B cell (primary cell): ENCODE data around the gene UGT1A6. TPM values are rescaled to one million over a fixed set of nuclear protein-coding genes. Genes with fewer than 3 reads are reported as not detected.
"Not testable (repeated sequence)": the region's sequence is repeated elsewhere in the genome, so short reads cannot be mapped to it uniquely, and the experiment has no call there.

Experiments used
- ATAC-seq: fragments of 200-7000 bp; cut with Tn5 transposase; one replicate; pipeline ENCODE4 v1.10.0; 2021; ENCODE audit warnings: low read depth, mild to moderate bottlenecking, moderate number of reproducible peaks, moderate library complexity
- CTCF ChIA-PET: fragments of 350-600 bp; sonication (Branson Sonifier 250); formaldehyde crosslinking; loops from one replicate; lab custom pipeline; 2021; ENCODE audit warnings: antibody characterized with exemption, inconsistent platforms; lab: Charles Lee
- POLR2A ChIA-PET: fragments of 350-600 bp; sonication (Branson Sonifier 250); formaldehyde crosslinking; loops from one replicate; lab custom pipeline; 2021; ENCODE audit warnings: antibody characterized with exemption; lab: Charles Lee
- DNase-seq: peaks from one replicate; pipeline ENCODE4 v3.0.0; 2013
- H2AFZ ChIP-seq: 2 replicates; pipeline ENCODE4 v1.6.1; 2012; ENCODE audit warnings: mild to moderate bottlenecking, low read depth, low read length; ENCODE audit not compliant: insufficient read depth, poor library complexity, severe bottlenecking
- H3K27ac ChIP-seq, 2 donors: 1 replicate in 1 of 2; 2 replicates in 1 of 2; pipeline ENCODE4 v1.5.1; 2012 to 2013; ENCODE audit warnings: low read length in 2 of 2, mild to moderate bottlenecking in 2 of 2, moderate library complexity in 1 of 2
- H3K27me3 ChIP-seq, 4 experiments: fragments of 200-600 bp in 1 of 4; sonication (generic) in 1 of 4; replicated peaks in 1 of 4; 1 replicate in 2 of 4; 2 replicates in 2 of 4; pipeline versions ENCODE4 v1.6.1 to v1.7.0; 2013 to 2016; ENCODE audit warnings: low read length in 3 of 4, mild to moderate bottlenecking in 2 of 4, mixed read lengths in 1 of 4, moderate library complexity in 1 of 4; ENCODE audit not compliant: insufficient read depth in 4 of 4, control insufficient read depth in 3 of 4; ENCODE audit errors: control extremely low read depth in 1 of 4
- H3K36me3 ChIP-seq, 2 experiments: replicated peaks in 1 of 2; 1 replicate in 1 of 2; 2 replicates in 1 of 2; pipeline versions ENCODE4 v1.6.1 to v1.7.1; 2013; ENCODE audit warnings: low read length in 1 of 2; ENCODE audit not compliant: insufficient read depth in 2 of 2, control insufficient read depth in 1 of 2; ENCODE audit errors: control extremely low read depth in 1 of 2, extremely low read depth in 1 of 2
- H3K4me1 ChIP-seq, 2 donors: fragments of 200-600 bp in 1 of 2; sonication (generic) in 1 of 2; 1 replicate in 1 of 2; 2 replicates in 1 of 2; pipeline versions ENCODE4 v1.5.1 to v1.6.1; 2013 to 2017; ENCODE audit warnings: low read length in 2 of 2; ENCODE audit not compliant: control insufficient read depth in 2 of 2, insufficient read depth in 2 of 2
- H3K4me2 ChIP-seq: replicated peaks from 2 replicates; pipeline ENCODE3; 2012; ENCODE audit warnings: mild to moderate bottlenecking, low read depth, low read length; ENCODE audit not compliant: poor library complexity, severe bottlenecking
- H3K4me3 ChIP-seq, 5 experiments: fragments of 200-600 bp in 1 of 5; sonication (generic) in 1 of 5; 1 replicate in 3 of 5; 2 replicates in 2 of 5; pipeline versions ENCODE4 v1.5.1 to v1.7.0; 2011 to 2016; ENCODE audit warnings: low read length in 4 of 5, mild to moderate bottlenecking in 4 of 5, low read depth in 2 of 5, control low read depth in 1 of 5, moderate library complexity in 1 of 5; ENCODE audit not compliant: insufficient read depth in 1 of 5; ENCODE audit errors: control extremely low read depth in 1 of 5, extremely low read depth in 1 of 5
- H3K79me2 ChIP-seq: fragments of 200-600 bp; sonication (generic); one replicate; pipeline ENCODE4 v1.6.0; 2016; ENCODE audit warnings: low read length; ENCODE audit not compliant: control insufficient read depth, insufficient read depth
- H3K9ac ChIP-seq: fragments of 200-600 bp; sonication (generic); 2 replicates; pipeline ENCODE4 v1.6.1; 2017; ENCODE audit warnings: mild to moderate bottlenecking, low read length, moderate library complexity
- H3K9me3 ChIP-seq, 3 donors: one replicate each; pipeline versions ENCODE4 v1.6.1 to v1.7.1; 2013; ENCODE audit warnings: low read length in 2 of 3; ENCODE audit not compliant: control insufficient read depth in 2 of 3, insufficient read depth in 1 of 3; ENCODE audit errors: control extremely low read depth in 1 of 3
- H4K20me1 ChIP-seq: 2 replicates; pipeline ENCODE4 v1.6.0; 2012; ENCODE audit warnings: mild to moderate bottlenecking, low read length; ENCODE audit not compliant: insufficient read depth, control insufficient read depth, poor library complexity, severe bottlenecking
- H3K27ac Mint-ChIP-seq: one replicate; pipeline ENCODE4 v1.8.0; 2021; ENCODE audit warnings: mixed read lengths
- H3K27me3 Mint-ChIP-seq: one replicate; pipeline ENCODE4 v1.8.0; 2021; ENCODE audit warnings: mixed read lengths
- H3K4me1 Mint-ChIP-seq: one replicate; pipeline ENCODE4 v1.8.0; 2021; ENCODE audit warnings: mixed read lengths
- H3K4me3 Mint-ChIP-seq: one replicate; pipeline ENCODE4 v1.8.0; 2021; ENCODE audit warnings: mixed read lengths
- H3K9me3 Mint-ChIP-seq: one replicate; pipeline ENCODE4 v1.8.0; 2022; ENCODE audit warnings: mixed read lengths; ENCODE audit not compliant: insufficient read depth
- EZH2 ChIP-seq: IDR thresholded peaks from 2 replicates; pipeline ENCODE4 v1.6.1; 2012; ENCODE audit warnings: borderline replicate concordance, low read depth, mild to moderate bottlenecking, moderate library complexity, low read length; ENCODE audit not compliant: insufficient read depth, poor library complexity, severe bottlenecking
- WGBS: methylation state at CpG from one replicate; pipeline ENCODE4 v1.1.5; 2013; ENCODE audit warnings: missing lambda C conversion rate; ENCODE audit not compliant: insufficient coverage; 5-methylcytosine and 5-hydroxymethylcytosine counted together
- intact Hi-C: fragments of 100-400 bp; cut with micrococcal nuclease; formaldehyde crosslinking; loops from one replicate; pipeline ENCODE4 v1.10.0; 2022
- polyA plus RNA-seq: library from polyadenylated mRNA; depleted of rRNA; stranded (reverse); fragments of >200 nt; gene quantifications from 2 replicates; pipeline ENCODE4 v1.2.3, GENCODE V29; 2012
- total RNA-seq, 2 donors: library from RNA; stranded (reverse); fragments of 120-200 nt in 1 of 2; gene quantifications; 1 replicate in 1 of 2; 2 replicates in 1 of 2; pipeline versions ENCODE4 v1.2.3 to v1.2.4, GENCODE V29; 2013 to 2022
- TF ChIP-seq, protein P1 (sequence below): fragments of 200-600 bp; IDR thresholded peaks from one replicate; pipeline ENCODE4 v1.8.0; 2022; ENCODE audit warnings: antibody characterized with exemption, mild to moderate bottlenecking

UGT1A6 gene
- total and polyA plus RNA-seq, 2 donors (not counting 1 experiment from before 2014, with no cell fraction given): not detected

DNA sequence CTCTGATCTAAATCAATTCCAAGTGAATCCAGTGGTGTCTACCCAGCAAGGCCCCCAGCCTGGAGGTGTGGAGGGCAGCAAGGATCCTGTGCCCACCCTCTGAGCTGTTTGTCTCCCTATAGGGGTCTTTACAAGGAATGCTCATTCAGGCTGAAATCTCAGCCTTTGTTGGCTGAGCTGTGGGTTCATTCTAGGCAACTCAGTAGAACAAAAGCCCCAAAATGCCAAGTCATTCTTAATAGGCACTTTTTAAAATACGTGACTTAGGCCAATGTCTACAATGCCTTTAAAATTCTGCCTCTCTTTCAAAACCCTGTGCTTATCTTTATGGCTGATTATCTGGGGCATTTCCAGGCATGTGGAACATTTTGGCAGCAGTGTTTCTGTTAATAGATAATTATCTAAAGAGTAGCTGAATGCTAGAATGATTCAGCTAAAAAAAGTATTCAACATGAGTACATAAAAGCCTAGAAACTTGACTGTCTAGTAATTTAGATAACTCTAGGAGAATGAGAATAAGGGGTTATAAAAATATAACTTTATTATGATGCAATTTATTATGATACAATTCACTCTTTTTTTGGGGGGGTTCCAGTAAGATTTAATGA is 7.4 kb downstream of the UGT1A6 start:
- Histone ChIP-seq H3K27ac (no peak overlapping the region), H3K9me3 (peaks cover 0 to 8% (median 0%) of the 10 kb centered on the region in 3 donors), H3K4me3 (no peak overlapping the region), H3K4me1 (no peaks in the 10 kb centered on the region), H3K4me2 (no peak overlapping the region), H4K20me1 (no peaks in the 10 kb centered on the region), H3K9ac (no peak overlapping the region), H3K36me3 (no peaks in the 10 kb centered on the region), H3K27me3 (no peaks in the 10 kb centered on the region), H2AFZ (no peak overlapping the region), H3K79me2 (no peaks in the 10 kb centered on the region)
- no peak for TF ChIP-seq EZH2
- TF ChIP-seq, protein P1, sequence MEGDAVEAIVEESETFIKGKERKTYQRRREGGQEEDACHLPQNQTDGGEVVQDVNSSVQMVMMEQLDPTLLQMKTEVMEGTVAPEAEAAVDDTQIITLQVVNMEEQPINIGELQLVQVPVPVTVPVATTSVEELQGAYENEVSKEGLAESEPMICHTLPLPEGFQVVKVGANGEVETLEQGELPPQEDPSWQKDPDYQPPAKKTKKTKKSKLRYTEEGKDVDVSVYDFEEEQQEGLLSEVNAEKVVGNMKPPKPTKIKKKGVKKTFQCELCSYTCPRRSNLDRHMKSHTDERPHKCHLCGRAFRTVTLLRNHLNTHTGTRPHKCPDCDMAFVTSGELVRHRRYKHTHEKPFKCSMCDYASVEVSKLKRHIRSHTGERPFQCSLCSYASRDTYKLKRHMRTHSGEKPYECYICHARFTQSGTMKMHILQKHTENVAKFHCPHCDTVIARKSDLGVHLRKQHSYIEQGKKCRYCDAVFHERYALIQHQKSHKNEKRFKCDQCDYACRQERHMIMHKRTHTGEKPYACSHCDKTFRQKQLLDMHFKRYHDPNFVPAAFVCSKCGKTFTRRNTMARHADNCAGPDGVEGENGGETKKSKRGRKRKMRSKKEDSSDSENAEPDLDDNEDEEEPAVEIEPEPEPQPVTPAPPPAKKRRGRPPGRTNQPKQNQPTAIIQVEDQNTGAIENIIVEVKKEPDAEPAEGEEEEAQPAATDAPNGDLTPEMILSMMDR: no peak
- CTCF ChIA-PET: interaction anchor here (1.4 kb wide), 1 partner anchor 9 kb away, joined by 3 read pairs; no protein-coding TSS in a partner anchor
- no peak for ATAC-seq
- Mint-ChIP-seq H3K27ac (no peak overlapping the region), H3K9me3 (no peaks in the 10 kb centered on the region), H3K4me3 (no peak overlapping the region), H3K4me1 (no peaks in the 10 kb centered on the region), H3K27me3 (peaks cover 12% of the 10 kb centered on the region)
- no CpG with 5 or more reads among the region's 1 CpG for WGBS
- intact Hi-C loops: no loop called here
- POLR2A ChIA-PET: no interaction called here
- DNase-seq: no peak

DNA sequence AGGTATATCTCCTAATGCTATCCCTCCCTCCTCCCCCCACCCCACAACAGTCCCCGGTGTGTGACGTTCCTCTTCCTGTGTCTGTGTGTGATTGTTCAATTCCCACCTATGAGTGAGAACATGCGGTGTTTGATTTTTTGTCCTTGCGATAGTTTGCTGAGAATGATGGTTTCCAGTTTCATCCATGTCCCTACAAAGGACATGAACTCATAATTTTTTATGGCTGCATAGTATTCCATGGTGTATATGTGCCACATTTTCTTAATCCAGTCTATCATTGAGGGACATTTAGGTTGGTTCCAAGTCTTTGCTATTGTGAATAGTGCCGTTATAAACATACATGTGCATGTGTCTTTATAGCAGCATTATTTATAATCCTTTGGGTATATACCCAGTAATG is 8.2 kb downstream of the UGT1A6 start:
- H3K4me2 ChIP-seq, H4K20me1 ChIP-seq, H3K27ac Mint-ChIP-seq, H3K79me2 ChIP-seq, H3K4me3 ChIP-seq, H3K27ac ChIP-seq, ATAC-seq, H3K4me3 Mint-ChIP-seq, H3K4me1 ChIP-seq, intact Hi-C loops, H3K9me3 ChIP-seq, H3K36me3 ChIP-seq, H3K4me1 Mint-ChIP-seq, H3K9ac ChIP-seq, H2AFZ ChIP-seq, POLR2A ChIA-PET, DNase-seq, H3K9me3 Mint-ChIP-seq, H3K27me3 ChIP-seq: not testable (repeated sequence)
- peaks cover 17% of the 10 kb centered on the region for H3K27me3 Mint-ChIP-seq
- no CpG with 5 or more reads among the region's 5 CpGs for WGBS
- CTCF ChIA-PET: interaction anchor here (1.4 to 2.0 kb wide), 2 partner anchors 8 to 10 kb away, joined by 3 to 4 read pairs; no protein-coding TSS in a partner anchor
